ENCODE results near the gene MACROD2. TPM values are rescaled to one million over a fixed set of nuclear protein-coding genes. Genes with fewer than 3 reads are reported as not detected.

MACROD2 gene
- total RNA-seq, 1 donor from 2014 or later: 2.4 TPM

DNA sequence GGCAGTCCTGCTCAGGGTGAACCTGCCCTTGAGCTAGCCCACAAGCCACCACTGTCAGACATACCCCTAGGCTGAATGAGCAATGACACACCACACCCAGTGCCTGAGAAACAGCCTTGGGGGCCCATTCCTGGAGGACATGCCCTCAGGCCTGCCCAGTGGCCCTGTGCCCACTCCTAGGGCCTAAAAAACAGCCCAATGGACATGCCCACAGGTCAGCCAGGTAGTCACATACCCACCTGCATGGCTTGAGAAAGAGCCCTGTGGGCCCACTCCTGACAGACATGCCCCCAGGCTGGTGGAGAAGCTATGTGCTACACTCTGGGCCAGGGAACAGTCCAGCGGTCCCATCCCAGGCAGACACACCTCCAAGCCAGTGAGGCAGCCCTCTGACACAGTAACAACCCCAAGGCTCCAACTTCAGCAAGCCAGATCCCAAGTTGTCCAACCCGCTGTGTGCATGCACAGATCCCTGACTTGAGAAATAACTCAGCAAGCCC lies 2086.8 kb downstream of the MACROD2 start:
- Mint-ChIP-seq H3K27me3 (ENCODE audit: low read depth, unreplicated experiment) (no peaks in the 10 kb centered on the region), H3K4me1 (ENCODE audit: low read depth, unreplicated experiment) (peaks cover 6% of the 10 kb centered on the region), H3K9me3 (ENCODE audit: unreplicated experiment) (no peaks in the 10 kb centered on the region), H3K4me3 (ENCODE audit: unreplicated experiment) (no peak overlapping the region), H3K27ac (ENCODE audit: unreplicated experiment) (no peak overlapping the region), H3K36me3 (ENCODE audit: low read depth, unreplicated experiment) (no peaks in the 10 kb centered on the region)
- no peak overlapping the region for H3K4me2 ChIP-seq (ENCODE audit: low read length)
- no peak for TF ChIP-seq EZH2 (IDR thresholded peaks at IDR 0.05; ENCODE audit: insufficient read depth, low read length)
- TF ChIP-seq CTCF (IDR thresholded peaks at IDR 0.05; ENCODE audit: insufficient read depth, low read depth, low read length): no peak
- no peak overlapping the region for H2AFZ ChIP-seq (ENCODE audit: low read depth, low read length)
- no peak overlapping the region for H3K4me3 ChIP-seq (ENCODE audit: insufficient read depth, low read depth, low read length)
- H3K36me3 ChIP-seq (ENCODE audit: insufficient read depth, low read length): no peaks in the 10 kb centered on the region
- DNase-seq (ENCODE audit: low read depth) (no peak), FAIRE-seq (no peak)
- peaks cover 3% of the 10 kb centered on the region for H3K9me3 ChIP-seq (ENCODE audit: insufficient read depth, low read depth, low read length)
- H4K20me1 ChIP-seq (ENCODE audit: insufficient read depth, low read length): no peaks in the 10 kb centered on the region
- H3K9ac ChIP-seq (ENCODE audit: low read length): no peak overlapping the region
- no peaks in the 10 kb centered on the region for H3K27me3 ChIP-seq (ENCODE audit: insufficient read depth, low read length)
- no peaks in the 10 kb centered on the region for H3K79me2 ChIP-seq (ENCODE audit: insufficient read depth, low read length)
- no peaks in the 10 kb centered on the region for H3K4me1 ChIP-seq (ENCODE audit: insufficient read depth, low read length)
- no peak overlapping the region for H3K27ac ChIP-seq (ENCODE audit: low read depth, low read length)

DNA sequence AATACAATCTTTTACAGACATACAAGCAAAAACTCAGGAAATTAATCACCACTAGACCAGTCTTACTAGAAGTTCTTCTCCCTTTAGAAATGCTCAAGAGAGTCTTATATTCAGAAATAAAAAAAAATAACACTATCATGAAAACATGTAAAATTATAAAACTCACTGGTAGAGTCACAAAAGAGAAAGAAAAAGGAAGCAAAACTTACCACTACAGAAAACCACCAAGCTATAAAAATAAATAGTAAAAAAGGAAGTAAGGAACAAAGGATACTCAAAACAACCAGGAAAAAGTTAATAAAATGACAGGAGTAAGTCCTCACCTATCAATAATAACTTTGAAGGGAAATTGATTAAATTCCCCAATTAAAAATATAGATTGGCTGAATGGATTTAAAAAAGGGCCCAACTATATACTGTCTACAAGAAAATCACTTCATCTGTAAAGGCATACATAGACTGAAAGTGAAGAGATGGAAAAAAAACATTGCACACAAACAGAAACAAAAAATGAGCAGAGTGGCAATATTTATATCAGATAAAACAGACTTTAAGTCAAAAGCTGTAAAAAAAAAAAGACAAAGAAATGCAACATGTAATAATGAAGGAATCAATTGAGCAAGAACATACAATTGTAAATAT lies 2088.4 kb downstream of the MACROD2 start:
- no peak overlapping the region for H3K9ac ChIP-seq (ENCODE audit: low read length)
- Mint-ChIP-seq H3K4me3 (ENCODE audit: unreplicated experiment) (no peak overlapping the region), H3K27ac (ENCODE audit: unreplicated experiment) (no peak overlapping the region), H3K4me1 (ENCODE audit: low read depth, unreplicated experiment) (peaks cover 6% of the 10 kb centered on the region), H3K36me3 (ENCODE audit: low read depth, unreplicated experiment) (no peaks in the 10 kb centered on the region), H3K9me3 (ENCODE audit: unreplicated experiment) (no peaks in the 10 kb centered on the region), H3K27me3 (ENCODE audit: low read depth, unreplicated experiment) (no peaks in the 10 kb centered on the region)
- no peaks in the 10 kb centered on the region for H3K79me2 ChIP-seq (ENCODE audit: insufficient read depth, low read length)
- no peak overlapping the region for H3K4me3 ChIP-seq (ENCODE audit: insufficient read depth, low read depth, low read length)
- no peak overlapping the region for H3K27ac ChIP-seq (ENCODE audit: low read depth, low read length)
- no peaks in the 10 kb centered on the region for H3K36me3 ChIP-seq (ENCODE audit: insufficient read depth, low read length)
- no peak overlapping the region for H3K4me2 ChIP-seq (ENCODE audit: low read length)
- no peak overlapping the region for H2AFZ ChIP-seq (ENCODE audit: low read depth, low read length)
- peaks cover 3% of the 10 kb centered on the region for H3K9me3 ChIP-seq (ENCODE audit: insufficient read depth, low read depth, low read length)
- H3K27me3 ChIP-seq (ENCODE audit: insufficient read depth, low read length): no peaks in the 10 kb centered on the region
- no peaks in the 10 kb centered on the region for H3K4me1 ChIP-seq (ENCODE audit: insufficient read depth, low read length)
- DNase-seq (ENCODE audit: low read depth) (no peak), FAIRE-seq (no peak)
- no peaks in the 10 kb centered on the region for H4K20me1 ChIP-seq (ENCODE audit: insufficient read depth, low read length)
- TF ChIP-seq CTCF (IDR thresholded peaks at IDR 0.05; ENCODE audit: insufficient read depth, low read depth, low read length): no peak
- no peak for TF ChIP-seq EZH2 (IDR thresholded peaks at IDR 0.05; ENCODE audit: insufficient read depth, low read length)

DNA sequence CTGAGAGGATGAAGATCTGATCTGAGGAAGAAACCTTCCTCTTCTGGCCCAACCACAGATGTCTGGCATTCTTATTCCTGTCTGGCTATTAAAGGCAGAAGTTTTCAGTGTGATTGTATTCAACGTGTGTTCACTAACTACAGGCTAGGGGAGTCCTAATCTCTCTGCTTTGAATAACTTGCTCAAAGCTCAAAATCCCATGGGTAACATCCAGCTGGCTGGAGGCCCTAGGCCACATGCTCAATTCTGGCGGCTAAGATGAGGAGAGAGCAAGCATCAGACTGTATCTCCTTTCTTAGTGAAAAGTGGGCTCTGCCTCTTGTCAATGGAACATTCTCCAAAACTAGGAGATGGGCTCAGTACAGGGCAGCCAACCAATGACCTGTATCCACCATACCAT lies 2099.9 kb downstream of the MACROD2 start:
- no peak overlapping the region for H3K9ac ChIP-seq (ENCODE audit: low read length)

More for the DNA sequence above, 2099.9 kb downstream of the MACROD2 start:
- H3K4me1 Mint-ChIP-seq (ENCODE audit: low read depth, unreplicated experiment): no peaks in the 10 kb centered on the region
- Histone ChIP-seq H3K4me2 (ENCODE audit: low read length) (no peak overlapping the region), H4K20me1 (ENCODE audit: insufficient read depth, low read length) (no peaks in the 10 kb centered on the region), H3K79me2 (ENCODE audit: insufficient read depth, low read length) (no peaks in the 10 kb centered on the region), H3K27me3 (ENCODE audit: insufficient read depth, low read length) (no peaks in the 10 kb centered on the region), H3K9me3 (ENCODE audit: insufficient read depth, low read depth, low read length) (peaks cover 3% of the 10 kb centered on the region), H3K27ac (ENCODE audit: low read depth, low read length) (no peak overlapping the region), H3K4me1 (ENCODE audit: insufficient read depth, low read length) (no peaks in the 10 kb centered on the region), H3K36me3 (ENCODE audit: insufficient read depth, low read length) (no peaks in the 10 kb centered on the region), H3K4me3 (ENCODE audit: insufficient read depth, low read depth, low read length) (no peak overlapping the region), H2AFZ (ENCODE audit: low read depth, low read length) (no peak overlapping the region)
- H3K4me3 Mint-ChIP-seq (ENCODE audit: unreplicated experiment): no peak overlapping the region
- TF ChIP-seq EZH2 (IDR thresholded peaks at IDR 0.05; ENCODE audit: insufficient read depth, low read length) (no peak), CTCF (IDR thresholded peaks at IDR 0.05; ENCODE audit: insufficient read depth, low read depth, low read length) (no peak)
- H3K27me3 Mint-ChIP-seq (ENCODE audit: low read depth, unreplicated experiment): peaks cover 6% of the 10 kb centered on the region
- FAIRE-seq (no peak), DNase-seq (ENCODE audit: low read depth) (no peak)
- H3K9me3 Mint-ChIP-seq (ENCODE audit: unreplicated experiment): peaks cover 3% of the 10 kb centered on the region
- H3K27ac Mint-ChIP-seq (ENCODE audit: unreplicated experiment): no peak overlapping the region
- no peaks in the 10 kb centered on the region for H3K36me3 Mint-ChIP-seq (ENCODE audit: low read depth, unreplicated experiment)
